ENCODE results near the gene ATF6B.

ATF6B gene

DNA sequence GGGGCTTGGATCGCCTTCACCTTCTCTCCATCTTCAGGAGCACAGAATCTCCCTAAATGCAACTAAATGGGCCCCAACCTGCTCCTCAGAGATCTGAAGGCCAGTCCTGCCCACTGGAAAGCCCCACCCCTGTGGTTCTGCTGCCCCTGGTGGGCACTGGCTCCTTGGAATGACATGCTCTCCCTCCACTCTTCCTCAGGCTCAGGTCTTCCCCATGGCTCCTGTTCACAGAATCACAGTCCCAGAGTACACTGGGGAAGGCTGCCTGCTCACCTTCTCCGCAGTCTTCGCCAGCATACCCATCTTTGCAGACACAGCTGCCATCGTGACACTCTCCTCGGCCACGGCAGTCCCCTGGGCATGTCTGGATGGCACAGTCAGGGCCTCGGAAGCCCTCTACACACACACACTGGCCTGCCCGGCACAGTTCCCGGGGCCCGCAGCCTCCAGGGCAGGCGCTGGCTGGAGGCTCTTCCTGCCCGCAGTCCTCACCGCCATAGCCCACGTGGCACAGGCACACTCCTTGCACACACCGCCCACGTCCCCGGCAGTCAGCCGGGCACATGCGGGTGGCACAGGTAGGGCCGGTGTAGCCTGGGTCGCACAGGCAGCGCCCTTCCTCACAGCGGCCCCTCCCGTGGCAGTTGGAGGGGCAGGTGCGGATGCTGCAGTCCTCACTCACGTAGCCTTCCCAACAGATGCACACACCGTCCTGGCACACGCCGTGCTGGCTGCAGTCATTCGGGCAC lies 32.5 kb downstream of the ATF6B start:
- Histone ChIP-seq H3K36me3 (no peaks in the 10 kb centered on the region), H3K4me3 (ENCODE audit: low read depth, low read length) (peak overlapping the region; percentile 42; the same call in 1 of the 2 replicates), H3K27ac (no peak overlapping the region), H3K27me3 (ENCODE audit: insufficient read depth, low read depth, severe bottlenecking) (peaks cover 34% of the 10 kb centered on the region), H3K9me3 (ENCODE audit: severe bottlenecking) (no peaks in the 10 kb centered on the region)
- DNase-seq, result peak; percentile 55
- TF ChIP-seq, protein P1, sequence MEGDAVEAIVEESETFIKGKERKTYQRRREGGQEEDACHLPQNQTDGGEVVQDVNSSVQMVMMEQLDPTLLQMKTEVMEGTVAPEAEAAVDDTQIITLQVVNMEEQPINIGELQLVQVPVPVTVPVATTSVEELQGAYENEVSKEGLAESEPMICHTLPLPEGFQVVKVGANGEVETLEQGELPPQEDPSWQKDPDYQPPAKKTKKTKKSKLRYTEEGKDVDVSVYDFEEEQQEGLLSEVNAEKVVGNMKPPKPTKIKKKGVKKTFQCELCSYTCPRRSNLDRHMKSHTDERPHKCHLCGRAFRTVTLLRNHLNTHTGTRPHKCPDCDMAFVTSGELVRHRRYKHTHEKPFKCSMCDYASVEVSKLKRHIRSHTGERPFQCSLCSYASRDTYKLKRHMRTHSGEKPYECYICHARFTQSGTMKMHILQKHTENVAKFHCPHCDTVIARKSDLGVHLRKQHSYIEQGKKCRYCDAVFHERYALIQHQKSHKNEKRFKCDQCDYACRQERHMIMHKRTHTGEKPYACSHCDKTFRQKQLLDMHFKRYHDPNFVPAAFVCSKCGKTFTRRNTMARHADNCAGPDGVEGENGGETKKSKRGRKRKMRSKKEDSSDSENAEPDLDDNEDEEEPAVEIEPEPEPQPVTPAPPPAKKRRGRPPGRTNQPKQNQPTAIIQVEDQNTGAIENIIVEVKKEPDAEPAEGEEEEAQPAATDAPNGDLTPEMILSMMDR (IDR thresholded peaks at IDR 0.05; ENCODE audit: low read depth, low read length), result peak; percentile 52

DNA sequence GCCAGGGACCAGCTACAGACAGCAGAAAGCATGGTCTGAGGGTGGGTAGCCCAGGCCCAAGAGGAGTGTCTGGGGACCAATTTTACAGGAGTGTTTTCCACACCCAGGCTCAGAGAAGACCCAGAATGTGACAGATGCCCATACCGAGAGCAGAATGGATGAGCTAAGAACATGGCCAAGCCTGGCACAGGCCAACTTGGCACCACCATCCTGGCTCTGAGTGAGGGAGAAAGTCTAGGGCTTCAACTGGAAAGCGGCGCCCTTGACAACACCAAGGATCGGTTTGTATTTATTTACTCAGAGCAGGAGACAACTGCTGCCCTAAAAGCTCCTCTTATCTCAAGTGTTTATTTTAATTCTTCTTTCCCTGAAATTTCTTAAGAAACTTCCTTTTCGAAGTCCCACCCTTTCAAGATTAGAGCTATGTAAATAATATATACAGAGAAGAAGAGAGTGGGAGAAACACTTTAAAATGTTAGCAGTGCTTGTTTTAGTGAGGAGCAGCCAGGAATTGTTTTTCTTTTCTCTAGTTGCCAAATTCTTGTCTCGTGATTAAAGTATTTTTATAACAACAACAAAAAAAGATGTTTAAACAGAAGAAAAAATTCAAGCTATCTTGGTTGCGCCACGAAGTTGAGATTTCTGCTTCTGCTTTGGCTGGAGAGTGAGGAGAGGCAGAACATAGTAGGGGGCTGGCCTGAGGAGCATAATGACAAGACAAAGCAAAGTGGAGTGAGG lies 35.1 kb downstream of the ATF6B start:
- Histone ChIP-seq H3K27ac (no peak overlapping the region), H3K27me3 (ENCODE audit: insufficient read depth, low read depth, severe bottlenecking) (peaks cover 34% of the 10 kb centered on the region), H3K4me3 (ENCODE audit: low read depth, low read length) (no peak overlapping the region), H3K36me3 (no peaks in the 10 kb centered on the region), H3K9me3 (ENCODE audit: severe bottlenecking) (no peaks in the 10 kb centered on the region)
- DNase-seq, result no peak
- TF ChIP-seq, protein P1 (IDR thresholded peaks at IDR 0.05; ENCODE audit: low read depth, low read length), result no peak

DNA sequence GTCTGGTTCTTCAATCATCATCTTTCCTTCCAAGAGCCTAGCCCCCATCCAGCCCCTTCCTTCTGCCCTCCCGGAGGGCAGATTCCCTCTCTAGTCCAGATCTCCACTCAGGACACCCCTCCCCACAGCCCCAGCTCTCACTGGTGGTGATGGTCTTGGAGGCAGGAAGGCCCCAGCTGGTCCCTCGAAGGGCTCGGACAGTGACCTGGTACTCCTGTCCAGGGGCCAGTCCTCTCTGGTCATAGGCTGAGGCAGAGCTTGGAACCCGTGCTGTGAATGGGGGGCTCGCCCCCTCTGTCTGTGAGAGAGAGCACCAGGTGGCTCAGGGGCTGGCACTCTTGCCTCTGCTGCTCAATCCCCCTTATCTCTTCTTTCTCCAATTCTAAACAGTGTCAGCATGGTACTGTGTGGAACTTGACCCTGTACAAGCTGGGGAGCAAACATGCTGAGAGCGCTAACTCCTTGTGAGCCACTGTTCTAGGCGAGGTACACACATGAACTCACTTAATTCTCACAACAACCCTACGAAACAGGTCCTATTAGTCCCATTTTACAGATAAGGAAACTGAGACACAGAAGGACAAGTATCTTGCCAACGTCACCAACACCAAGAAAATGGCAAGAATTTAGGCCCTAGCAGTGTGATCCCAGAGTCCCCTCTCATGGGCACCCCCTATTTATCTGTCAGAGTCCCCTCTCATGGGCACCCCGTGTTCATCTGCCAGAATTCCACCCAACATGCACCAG lies 38.8 kb downstream of the ATF6B start:
- Histone ChIP-seq H3K9me3 (ENCODE audit: severe bottlenecking) (no peaks in the 10 kb centered on the region), H3K36me3 (no peaks in the 10 kb centered on the region), H3K4me3 (ENCODE audit: low read depth, low read length) (no peak overlapping the region), H3K27me3 (ENCODE audit: insufficient read depth, low read depth, severe bottlenecking) (no peaks in the 10 kb centered on the region), H3K27ac (no peak overlapping the region)
- DNase-seq, result no peak
- TF ChIP-seq, protein P1 (IDR thresholded peaks at IDR 0.05; ENCODE audit: low read depth, low read length), result no peak

GRCh38 chr6:32088487-32089049 lies 39.5 kb downstream of the ATF6B start:
- Histone ChIP-seq H3K9me3 (ENCODE audit: severe bottlenecking) (no peaks in the 10 kb centered on the region), H3K27ac (no peak overlapping the region), H3K36me3 (no peaks in the 10 kb centered on the region), H3K27me3 (ENCODE audit: insufficient read depth, low read depth, severe bottlenecking) (no peaks in the 10 kb centered on the region), H3K4me3 (ENCODE audit: low read depth, low read length) (no peak overlapping the region)
- TF ChIP-seq, protein P1 (IDR thresholded peaks at IDR 0.05; ENCODE audit: low read depth, low read length), result no peak
- DNase-seq, result no peak

DNA sequence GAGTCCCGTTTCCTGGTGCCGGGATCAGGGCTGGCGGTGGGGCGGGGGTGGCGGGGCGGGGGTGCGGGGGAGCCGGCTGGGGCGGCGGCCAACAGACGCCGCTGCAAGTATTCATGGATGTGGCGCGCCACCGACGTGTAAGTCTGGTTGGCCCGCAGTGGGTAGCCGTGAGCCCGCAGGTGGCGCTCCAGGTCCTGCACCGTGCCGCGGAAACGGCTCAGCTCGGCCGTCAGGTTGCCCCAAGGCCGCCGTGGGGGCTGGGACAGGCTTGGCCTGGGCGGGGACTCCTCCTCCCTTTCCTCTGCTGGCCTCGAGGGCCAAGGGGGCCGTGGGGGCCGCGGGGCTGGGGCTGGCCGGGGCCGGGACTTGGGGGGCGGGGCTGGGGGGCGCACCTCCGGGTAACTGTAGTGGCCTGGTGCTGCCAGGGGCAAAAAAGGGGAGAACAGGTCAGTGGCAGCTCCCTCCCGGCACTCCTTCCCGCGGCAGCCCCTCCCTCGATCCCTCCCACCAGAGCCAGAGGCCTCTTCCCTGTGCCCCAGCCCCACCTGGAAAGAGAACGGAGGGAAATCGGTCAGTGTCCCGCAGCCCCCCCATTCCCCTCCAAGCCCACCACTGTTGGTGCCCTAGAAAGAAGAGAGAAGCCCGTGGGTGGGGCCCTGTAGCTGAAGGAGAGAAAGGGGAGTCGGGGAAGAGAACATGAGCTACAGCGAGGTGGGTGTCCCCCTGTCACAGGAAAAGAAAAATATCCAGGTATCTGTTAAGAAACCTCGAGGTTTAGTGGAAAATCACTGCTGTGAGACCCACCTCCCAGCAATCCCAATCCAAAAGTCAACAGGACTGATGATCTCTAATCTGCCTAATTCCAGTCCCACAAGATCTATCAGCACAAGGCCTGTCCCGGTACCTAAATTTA lies 40.2 kb downstream of the ATF6B start:
- Histone ChIP-seq H3K9me3 (ENCODE audit: severe bottlenecking) (no peaks in the 10 kb centered on the region), H3K4me3 (ENCODE audit: low read depth, low read length) (peak overlapping the region; percentile 13), H3K27me3 (ENCODE audit: insufficient read depth, low read depth, severe bottlenecking) (no peaks in the 10 kb centered on the region), H3K27ac (0 out of 2 replicates have a peak overlapping the region, but pooled peaks have one; percentile 25), H3K36me3 (no peaks in the 10 kb centered on the region)
- TF ChIP-seq, protein P1 (IDR thresholded peaks at IDR 0.05; ENCODE audit: low read depth, low read length), result peak; percentile 97
- DNase-seq, result peak; percentile 98

Data from WERI-Rb-1 (cell line).